Cerebellar nuclear complex (tissue), 1 donor: ENCODE results near the gene CDK5R1.
"Not testable (repeated sequence)": the region's sequence is repeated elsewhere in the genome, so short reads cannot be mapped to it uniquely, and the experiment has no call there.

Experiments
- DNase-seq, 2 experiments: peaks; one replicate each; lab custom pipeline; 2025; lab: John Stamatoyannopoulos, UW

The CDK5R1 gene

GRCh38 chr17:32516940-32517701 lies 30.3 kb downstream of the CDK5R1 start:
- no peak for DNase-seq

- DNase-seq = no peak
These were observed 31.2 kb downstream of the CDK5R1 start for GRCh38 chr17:32517982-32518381.

- DNase-seq = no peak
These were observed 31.9 kb downstream of the CDK5R1 start for GRCh38 chr17:32518646-32519227.

- peak in 1 of 2 experiments; percentile 30 for DNase-seq
These were observed 32.7 kb downstream of the CDK5R1 start for GRCh38 chr17:32519228-32520103.

DNA sequence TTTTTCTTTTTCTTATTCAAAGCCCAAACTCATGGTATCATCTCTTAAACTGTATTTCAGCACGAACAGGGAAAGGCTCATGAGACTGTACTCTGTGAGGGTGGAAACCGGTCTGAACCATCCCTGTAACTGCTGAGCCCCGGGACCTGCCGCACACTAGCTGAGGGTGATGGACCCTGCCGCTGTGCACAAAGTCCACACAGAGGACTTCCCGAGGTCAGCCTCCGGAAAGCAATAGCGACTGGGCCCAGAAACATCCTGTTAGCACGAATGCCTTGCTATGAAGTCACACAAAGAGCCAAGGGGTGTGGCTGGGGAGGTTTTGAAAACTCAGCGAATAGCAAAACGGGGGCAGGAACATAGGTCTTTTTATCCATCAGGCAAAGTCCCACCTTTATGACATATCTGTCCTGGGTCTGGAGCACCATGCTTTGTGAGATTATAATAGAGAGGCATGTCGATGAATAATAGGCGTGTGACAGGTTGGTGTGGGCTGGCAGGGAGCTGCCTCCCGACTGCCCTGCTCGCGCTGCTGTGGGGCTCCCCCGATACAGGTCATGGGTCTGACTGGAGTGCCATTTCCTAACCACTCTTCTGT lies 33.4 kb downstream of the CDK5R1 start:
- DNase-seq = no peak

- DNase-seq = no peak
These were observed 34.1 kb downstream of the CDK5R1 start for GRCh38 chr17:32520737-32521404.

DNA sequence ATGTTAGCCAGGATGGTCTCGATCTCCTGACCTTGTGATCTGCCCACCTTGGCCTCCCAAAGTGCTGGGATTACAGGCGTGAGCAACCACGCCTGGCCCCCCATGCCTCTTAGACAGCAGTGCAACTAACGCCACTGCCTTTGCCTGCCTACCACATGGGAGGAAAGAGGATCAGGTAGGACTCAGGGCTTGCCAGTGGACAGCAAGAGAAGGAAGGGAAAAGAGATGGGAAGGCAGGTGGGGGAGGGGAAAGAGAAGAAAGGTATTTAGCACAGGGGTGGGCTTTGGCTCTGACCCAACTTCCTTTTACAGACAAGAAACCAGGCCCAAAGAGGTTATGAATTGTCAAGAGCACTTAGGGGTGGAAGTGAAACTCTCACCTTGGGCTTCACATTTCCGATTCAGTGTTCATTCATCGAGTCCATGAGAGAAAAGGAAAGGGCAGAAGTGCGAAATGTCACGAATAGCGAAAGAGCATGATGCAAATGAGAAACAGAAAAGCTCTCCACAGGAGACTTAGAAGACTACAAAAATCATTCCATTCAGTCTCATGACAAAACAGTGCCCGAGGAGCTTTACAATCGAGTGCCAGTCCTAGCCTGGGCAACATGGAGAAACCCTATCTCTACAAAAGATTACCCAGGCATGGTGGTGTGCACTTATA lies 36.4 kb downstream of the CDK5R1 start:
- no peak for DNase-seq

DNA sequence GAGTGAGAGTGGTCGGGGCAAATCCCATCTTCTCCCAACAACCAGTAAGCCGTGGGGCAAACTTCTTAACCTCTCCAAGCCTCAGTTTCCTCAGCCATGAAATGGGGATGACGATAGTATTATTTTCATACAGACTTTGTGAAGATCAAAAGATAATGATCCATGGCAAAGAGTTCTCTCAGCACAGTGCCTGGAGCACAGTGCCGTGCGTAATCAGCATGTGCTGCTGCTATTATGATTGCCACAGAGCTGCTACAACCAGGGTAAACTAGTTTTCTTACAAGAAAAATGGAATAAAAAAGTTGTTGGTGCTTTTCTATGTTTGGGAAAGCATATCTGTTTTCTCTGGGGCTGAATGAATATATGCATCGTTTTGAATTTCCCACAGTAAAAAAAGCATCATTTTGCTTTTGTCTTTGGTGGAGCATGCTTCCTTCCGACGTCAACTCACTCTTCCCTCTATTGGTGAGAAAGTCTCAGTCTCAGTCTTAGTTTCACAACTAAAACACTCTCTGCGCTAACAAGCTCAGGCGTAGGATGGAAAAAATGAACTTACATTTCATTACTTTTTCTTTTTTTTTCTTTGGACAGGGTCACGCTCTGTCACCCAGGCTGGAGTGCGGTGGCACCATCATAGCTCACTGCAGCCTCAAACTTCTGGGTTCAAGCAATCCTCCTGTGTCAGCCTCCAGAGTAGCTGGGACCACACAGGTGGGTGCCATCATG lies 37.2 kb downstream of the CDK5R1 start:
- no peak for DNase-seq

DNA sequence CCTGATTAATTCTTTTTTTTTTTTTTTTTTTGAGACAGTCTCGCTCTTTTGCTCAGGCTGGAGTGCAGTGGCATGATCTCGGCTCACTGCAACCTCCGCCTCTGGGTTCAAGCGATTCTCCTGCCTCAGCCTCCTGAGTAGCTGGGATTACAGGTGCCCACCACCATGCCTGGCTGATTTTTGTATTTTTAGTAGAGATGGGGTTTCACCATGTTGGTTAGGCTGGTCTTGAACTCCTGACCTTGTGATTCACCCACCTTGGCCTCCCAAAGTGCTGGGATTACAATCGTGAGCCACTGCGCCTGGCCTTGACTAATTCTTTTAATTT lies 37.7 kb downstream of the CDK5R1 start:
- not testable (repeated sequence) for DNase-seq

GRCh38 chr17:32525122-32525521 lies 38.3 kb downstream of the CDK5R1 start:
- no peak for DNase-seq

GRCh38 chr17:32527146-32527545 lies 40.4 kb downstream of the CDK5R1 start:
- DNase-seq = no peak

- no peak for DNase-seq
These were observed 42.0 kb downstream of the CDK5R1 start for GRCh38 chr17:32528825-32529224.

GRCh38 chr17:32529604-32530003 lies 42.8 kb downstream of the CDK5R1 start:
- DNase-seq = no peak

DNA sequence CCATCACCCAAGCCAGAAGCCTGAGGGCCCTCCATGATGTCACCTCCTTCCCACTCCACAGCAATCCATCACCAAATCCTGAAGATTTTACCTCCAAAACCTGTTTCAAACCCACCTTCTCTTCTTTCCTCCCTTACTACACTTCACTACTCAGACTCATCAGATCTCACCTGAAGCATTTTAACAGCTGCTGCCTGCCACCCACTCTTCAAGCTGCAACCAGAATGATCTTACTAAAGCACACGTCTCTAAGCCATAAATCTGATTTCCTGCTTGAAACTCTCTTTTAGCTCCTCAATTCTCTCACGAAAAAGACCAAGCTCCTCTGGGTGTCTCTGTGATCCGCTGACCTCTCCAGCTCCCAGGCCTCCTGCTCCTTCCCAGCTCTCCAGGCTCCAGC lies 46.5 kb downstream of the CDK5R1 start:
- no peak for DNase-seq

DNA sequence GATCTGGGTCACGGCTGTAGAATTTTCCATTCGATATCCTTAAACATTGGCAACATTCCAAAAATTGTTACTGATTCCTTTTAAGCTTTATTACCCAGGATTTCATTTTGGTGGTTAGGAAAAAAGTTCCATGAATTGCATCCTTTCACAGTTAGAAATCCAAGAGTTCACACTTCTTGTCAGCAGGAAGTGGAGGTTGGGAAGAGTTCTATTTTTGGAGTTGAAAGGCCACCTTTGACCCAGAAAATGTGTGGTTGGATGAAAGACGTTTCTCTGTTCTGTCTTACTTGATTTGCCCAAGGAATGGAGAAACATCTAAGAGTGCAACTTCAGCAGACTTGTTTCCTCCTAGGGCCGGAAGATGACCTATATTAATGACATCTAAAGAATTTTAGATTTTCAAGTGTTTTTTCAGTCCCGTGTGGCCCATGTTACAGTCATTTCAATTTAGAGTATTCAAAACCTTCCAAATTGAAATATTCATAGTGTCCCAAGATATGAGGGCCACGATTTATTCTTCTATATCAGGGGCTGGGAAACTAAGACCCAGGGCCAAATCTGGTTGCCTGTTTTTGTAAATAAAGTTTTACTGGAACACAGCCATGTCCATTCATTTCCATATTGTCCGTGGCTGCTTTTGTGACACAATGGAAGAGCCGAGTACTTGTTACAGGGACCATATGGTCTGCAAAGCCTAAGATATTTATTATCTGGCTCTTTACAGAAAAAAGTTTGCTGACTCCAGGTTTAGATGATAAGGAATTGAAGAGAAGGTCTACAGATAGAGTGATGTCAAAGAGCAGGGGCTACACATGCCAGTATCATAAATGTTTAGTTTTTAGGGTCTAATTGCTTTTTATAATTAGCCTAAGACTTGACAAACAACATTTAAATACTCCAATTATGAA lies 50.2 kb downstream of the CDK5R1 start:
- DNase-seq = no peak
